Stimulated activated CD4-positive, alpha-beta T cell treated with anti-CD3 and anti-CD28 coated beads, Interleukin-2, amount 100 ng/mL, for 48 hours (primary cell): ENCODE data around the gene PKHD1.
A peak's percentile ranks its signal among the peaks of the same experiment; 100 is the strongest.
"Not testable (repeated sequence)": the region's sequence is repeated elsewhere in the genome, so short reads cannot be mapped to it uniquely, and the experiment has no call there.

Source experiments
- DNase-seq, 2 donors: peaks; one replicate each; pipeline ENCODE4 v3.0.0-alpha.2; 2020

PKHD1 gene

GRCh38 chr6:51913265-51913664 is 174.1 kb downstream of the PKHD1 start:
- no peak for DNase-seq

- DNase-seq = no peak
These were observed 176.6 kb downstream of the PKHD1 start for GRCh38 chr6:51910851-51911250.

- no peak for DNase-seq
These were observed 179.2 kb downstream of the PKHD1 start for GRCh38 chr6:51908243-51908642.

- no peak for DNase-seq
These were observed 185.3 kb downstream of the PKHD1 start for GRCh38 chr6:51901766-51902764.

- no peak for DNase-seq
These were observed 194.0 kb downstream of the PKHD1 start for GRCh38 chr6:51893366-51893765.

GRCh38 chr6:51892750-51893149 is 194.7 kb downstream of the PKHD1 start:
- no peak for DNase-seq

GRCh38 chr6:51892339-51892738 is 195.1 kb downstream of the PKHD1 start:
- no peak for DNase-seq

- DNase-seq = no peak
These were observed 195.6 kb downstream of the PKHD1 start for GRCh38 chr6:51891784-51892183.

GRCh38 chr6:51887859-51888258 is 199.6 kb downstream of the PKHD1 start:
- DNase-seq = no peak

GRCh38 chr6:51885957-51886356 is 201.5 kb downstream of the PKHD1 start:
- no peak for DNase-seq

GRCh38 chr6:51868591-51869355 is 218.6 kb downstream of the PKHD1 start:
- DNase-seq = no peak

- DNase-seq = no peak
These were observed 220.5 kb downstream of the PKHD1 start for GRCh38 chr6:51866867-51867266.

GRCh38 chr6:51865996-51866395 is 221.4 kb downstream of the PKHD1 start:
- no peak for DNase-seq

GRCh38 chr6:51865176-51865575 is 222.2 kb downstream of the PKHD1 start:
- DNase-seq = no peak

GRCh38 chr6:51857134-51857533 is 230.3 kb downstream of the PKHD1 start:
- DNase-seq = no peak

GRCh38 chr6:51856508-51856907 is 230.9 kb downstream of the PKHD1 start:
- DNase-seq = no peak

GRCh38 chr6:51855310-51856082 is 231.9 kb downstream of the PKHD1 start:
- peak; percentile 7 to 8 for DNase-seq

- DNase-seq = no peak
These were observed 232.5 kb downstream of the PKHD1 start for GRCh38 chr6:51854876-51855275.

- DNase-seq = no peak
These were observed 233.1 kb downstream of the PKHD1 start for GRCh38 chr6:51854347-51854746.

- not testable (repeated sequence) for DNase-seq
These were observed 234.3 kb downstream of the PKHD1 start for GRCh38 chr6:51853109-51853508.

GRCh38 chr6:51846531-51846930 is 240.9 kb downstream of the PKHD1 start:
- DNase-seq = no peak

- DNase-seq = no peak
These were observed 243.1 kb downstream of the PKHD1 start for GRCh38 chr6:51844336-51844735.

GRCh38 chr6:51843456-51844056 is 243.9 kb downstream of the PKHD1 start:
- DNase-seq = no peak
